Measurements from ENCODE around the gene ARRB2. TPM values are rescaled to one million over a fixed set of nuclear protein-coding genes. Genes with fewer than 3 reads are reported as not detected.

ARRB2 gene
- total and polyA plus RNA-seq, 2 of the 13 experiments (the other 11 are each of a cell fraction or from before 2014, with no cell fraction given), result 21.5 to 49.2 TPM

GRCh38 chr17:4719146-4719545, 8.7 kb downstream of the ARRB2 start:
- Histone ChIP-seq H4K20me1 (ENCODE audit: insufficient read depth, low read length) (no peaks in the 10 kb centered on the region), H3K9ac (ENCODE audit: insufficient read depth, low read depth, low read length) (no peak overlapping the region), H3K9me3 (ENCODE audit: low read length) (no peaks in the 10 kb centered on the region), H3K79me2 (ENCODE audit: insufficient read depth, low read length) (no peaks in the 10 kb centered on the region), H3K4me3 (replicated peaks in 1 of 3; ENCODE audit: insufficient read depth in 1 of 3, low read depth in 2 of 3, low read length in 3 of 3) (no peak overlapping the region), H3K36me3 (replicated peaks in 1 of 2; ENCODE audit: control insufficient read depth in 1 of 2, insufficient read depth in 2 of 2, low read length in 2 of 2) (peaks cover 11 to 37% of the 10 kb centered on the region in 2 experiments; a peak in 4 of 5 replicates), H3K4me2 (ENCODE audit: low read depth, low read length) (no peak overlapping the region), H3K27ac (ENCODE audit: extremely low read length, insufficient read depth, low read length) (no peak overlapping the region), H3K4me1 (ENCODE audit: insufficient read depth, low read length) (peaks cover 40% of the 10 kb centered on the region), H3K27me3 (ENCODE audit: control insufficient read depth in 1 of 2, insufficient read depth in 2 of 2, low read length in 2 of 2) (no peaks in the 10 kb centered on the region), H2AFZ (ENCODE audit: low read length) (no peak overlapping the region)
- no peak for TF ChIP-seq CREM (IDR thresholded peaks at IDR 0.05)
- no peak for TF ChIP-seq CREM (CRISPR knock-in tag; IDR thresholded peaks at IDR 0.05)
- no peak for TF ChIP-seq AKAP8 (CRISPR knock-in tag; IDR thresholded peaks at IDR 0.05)
- no peak for TF ChIP-seq ZNF138 (CRISPR knock-in tag; IDR thresholded peaks at IDR 0.05; ENCODE audit: low read depth)
- no peak for TF ChIP-seq ATF4 (CRISPR knock-in tag; IDR thresholded peaks at IDR 0.05)
- TF ChIP-seq ZMYM2 (CRISPR knock-in tag; IDR thresholded peaks at IDR 0.05), result no peak
- TF ChIP-seq ZNF318 (CRISPR knock-in tag; IDR thresholded peaks at IDR 0.05), result no peak
- TF ChIP-seq MIER3 (CRISPR knock-in tag; IDR thresholded peaks at IDR 0.05; ENCODE audit: borderline replicate concordance), result no peak
- no peak for TF ChIP-seq PCBP2 (optimal IDR thresholded peaks at IDR 0.05; ENCODE audit: low read depth, low read length, poor library complexity, severe bottlenecking)
- in situ Hi-C loops (cut with HindIII; ENCODE audit: extremely low pct_ligation_motif_present, low pct_unique_long_range_greater_than_20kb) (no loop called here), intact Hi-C loops (cut with micrococcal nuclease; ENCODE audit: unreplicated experiment) (loop anchor here (10.0 kb wide), 1 partner anchor 246 kb away; the partner anchor contains the start of gene SPAG7)
- no TSS peak for BruUV-seq (replicated peaks)
- DNase-seq (ENCODE audit: low spot score) (no peak), FAIRE-seq (no peak), ATAC-seq (no peak)
- CTCF ChIA-PET (ENCODE audit: low intra/inter-chr PET ratio, low total read pairs), result no interaction called here
- 94% methylated on average over 10 of the region's 10 CpGs for WGBS (ENCODE audit: low lambda C conversion rate)
- POLR2A ChIA-PET, result interaction anchor here (1.0 to 3.6 kb wide), 2 partner anchors 9 to 10 kb away, joined by 4 to 87 read pairs; partner anchors contain the start of gene ARRB2

All from HepG2 (cell line).